Memory B cell (primary cell): ENCODE results near the gene BLZF1.
"Not testable (repeated sequence)": the region's sequence is repeated elsewhere in the genome, so short reads cannot be mapped to it uniquely, and the experiment has no call there.

Experiments used
- ATAC-seq: fragments of 150-1000 bp; cut with Tn5 transposase; 2 replicates; pipeline ENCODE4 v1.10.0; 2021; ENCODE audit warnings: low read depth, mild to moderate bottlenecking, moderate library complexity
- DNase-seq, 2 donors: peaks; one replicate each; pipeline ENCODE4 v3.0.0; 2022; ENCODE audit warnings: low spot score in 2 of 2
- H3K27ac Mint-ChIP-seq: one replicate; pipeline ENCODE4 v1.8.0; 2022; ENCODE audit warnings: mild to moderate bottlenecking, moderate library complexity, mixed read lengths
- H3K27me3 Mint-ChIP-seq: one replicate; pipeline ENCODE4 v1.8.0; 2022; ENCODE audit warnings: mixed read lengths
- H3K36me3 Mint-ChIP-seq: one replicate; pipeline ENCODE4 v1.8.0; 2022; ENCODE audit warnings: mild to moderate bottlenecking, mixed read lengths
- H3K4me1 Mint-ChIP-seq: one replicate; pipeline ENCODE4 v1.8.0; 2022; ENCODE audit warnings: mixed read lengths
- H3K4me3 Mint-ChIP-seq: one replicate; pipeline ENCODE4 v1.8.0; 2022; ENCODE audit warnings: mild to moderate bottlenecking, moderate library complexity, mixed read lengths
- H3K9me3 Mint-ChIP-seq: one replicate; pipeline ENCODE4 v1.8.0; 2022; ENCODE audit warnings: mixed read lengths

The BLZF1 gene

DNA sequence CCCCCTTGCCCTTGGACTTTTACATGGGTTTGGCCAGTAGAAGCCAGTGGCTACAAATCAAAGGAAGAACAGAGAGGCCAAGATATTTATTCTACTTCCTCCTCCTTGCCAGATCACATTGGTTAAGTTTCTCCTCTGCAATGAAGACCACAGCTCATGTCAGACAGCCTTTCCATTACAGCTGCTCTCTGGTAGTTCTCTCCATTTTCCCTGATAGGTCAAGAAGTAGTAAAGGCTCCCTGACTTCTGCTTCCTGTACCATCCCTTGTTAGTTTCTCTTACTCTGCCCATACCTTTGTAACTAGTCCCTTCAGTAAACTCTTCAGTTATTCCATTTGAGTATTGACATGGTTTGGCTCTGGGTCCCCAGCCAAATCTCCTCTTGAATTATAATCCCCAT, 28.2 kb upstream of the BLZF1 start:
- peaks cover 23% of the 10 kb centered on the region for H3K36me3 Mint-ChIP-seq
- no peak overlapping the region for H3K4me3 Mint-ChIP-seq
- ATAC-seq: no peak
- H3K27me3 Mint-ChIP-seq: no peaks in the 10 kb centered on the region
- H3K27ac Mint-ChIP-seq: no peak overlapping the region
- DNase-seq: no peak
- peaks cover 9% of the 10 kb centered on the region for H3K9me3 Mint-ChIP-seq
- H3K4me1 Mint-ChIP-seq: peaks cover 11% of the 10 kb centered on the region

DNA sequence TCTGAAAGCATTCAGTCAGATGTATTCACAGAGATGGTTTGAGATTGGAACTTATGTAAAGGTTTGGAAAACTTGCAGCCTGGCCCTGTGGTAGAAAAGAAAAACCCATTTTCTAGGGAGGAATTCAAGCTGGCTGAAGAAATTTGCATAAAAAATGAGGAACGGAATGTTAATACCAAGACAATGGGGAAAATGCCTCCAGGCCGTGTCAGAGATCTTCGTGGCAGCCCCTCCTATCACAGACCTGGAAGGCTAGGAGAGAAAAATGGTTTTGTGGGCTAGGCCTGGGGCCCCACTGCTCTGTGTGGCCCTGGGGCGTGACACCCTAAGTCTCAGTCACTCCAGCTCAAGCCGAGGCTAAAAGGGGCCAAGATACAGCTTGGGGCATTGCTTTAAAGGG, 27.1 kb upstream of the BLZF1 start:
- H3K36me3 Mint-ChIP-seq: peaks cover 17% of the 10 kb centered on the region
- DNase-seq (no peak), ATAC-seq (no peak)
- peak overlapping the region; percentile 4 for H3K27ac Mint-ChIP-seq
- peaks cover 7% of the 10 kb centered on the region for H3K9me3 Mint-ChIP-seq
- peak overlapping the region; percentile 11 for H3K4me3 Mint-ChIP-seq
- H3K27me3 Mint-ChIP-seq: no peaks in the 10 kb centered on the region
- H3K4me1 Mint-ChIP-seq: peaks cover 11% of the 10 kb centered on the region

DNA sequence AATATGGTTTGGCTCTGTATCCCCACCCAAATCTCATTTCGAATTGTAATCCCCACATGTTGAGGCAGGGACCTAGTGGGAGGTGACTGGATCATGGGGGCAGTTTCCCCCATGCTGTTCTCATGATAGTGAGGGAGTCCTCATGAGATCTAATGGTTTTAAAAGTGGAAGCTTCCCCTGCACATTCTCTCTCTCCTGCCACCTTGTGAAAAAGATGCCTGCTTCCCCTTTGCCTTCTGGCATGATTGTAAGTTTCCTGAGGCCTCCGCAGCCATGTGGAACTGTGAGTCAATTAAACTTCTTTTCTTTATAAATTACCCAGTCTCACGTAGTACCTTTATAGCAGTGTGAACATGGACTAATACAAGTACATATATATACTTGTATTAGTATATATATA, 25.9 kb upstream of the BLZF1 start:
- Mint-ChIP-seq H3K4me1 (peaks cover 11% of the 10 kb centered on the region), H3K36me3 (peaks cover 13% of the 10 kb centered on the region)
- not testable (repeated sequence) for DNase-seq, H3K4me3 Mint-ChIP-seq, ATAC-seq, H3K9me3 Mint-ChIP-seq, H3K27ac Mint-ChIP-seq, H3K27me3 Mint-ChIP-seq

DNA sequence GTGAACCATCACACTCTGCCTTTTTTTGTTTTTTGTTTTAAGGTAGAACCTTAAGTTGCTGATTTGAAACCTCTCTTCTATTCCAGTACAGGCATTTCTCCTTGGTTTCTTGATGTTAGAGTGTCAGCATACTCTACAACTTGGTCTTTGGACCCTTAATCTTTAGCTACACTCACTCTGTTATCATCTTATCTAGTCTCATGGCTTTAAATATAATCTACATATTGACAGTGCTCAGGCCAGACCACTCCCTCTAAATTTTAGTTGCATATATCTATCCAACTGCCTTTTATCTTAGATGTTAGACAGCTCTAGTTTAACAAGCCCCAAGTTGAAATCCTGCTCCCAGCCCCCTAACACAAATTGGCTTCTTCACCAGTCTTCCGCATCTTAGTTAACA, 22.5 kb upstream of the BLZF1 start:
- no peak overlapping the region for H3K27ac Mint-ChIP-seq
- peaks cover 2% of the 10 kb centered on the region for H3K9me3 Mint-ChIP-seq
- no peaks in the 10 kb centered on the region for H3K27me3 Mint-ChIP-seq
- H3K4me3 Mint-ChIP-seq: no peak overlapping the region
- peaks cover 8% of the 10 kb centered on the region for H3K36me3 Mint-ChIP-seq
- DNase-seq: no peak
- no peak for ATAC-seq
- peaks cover 7% of the 10 kb centered on the region for H3K4me1 Mint-ChIP-seq

DNA sequence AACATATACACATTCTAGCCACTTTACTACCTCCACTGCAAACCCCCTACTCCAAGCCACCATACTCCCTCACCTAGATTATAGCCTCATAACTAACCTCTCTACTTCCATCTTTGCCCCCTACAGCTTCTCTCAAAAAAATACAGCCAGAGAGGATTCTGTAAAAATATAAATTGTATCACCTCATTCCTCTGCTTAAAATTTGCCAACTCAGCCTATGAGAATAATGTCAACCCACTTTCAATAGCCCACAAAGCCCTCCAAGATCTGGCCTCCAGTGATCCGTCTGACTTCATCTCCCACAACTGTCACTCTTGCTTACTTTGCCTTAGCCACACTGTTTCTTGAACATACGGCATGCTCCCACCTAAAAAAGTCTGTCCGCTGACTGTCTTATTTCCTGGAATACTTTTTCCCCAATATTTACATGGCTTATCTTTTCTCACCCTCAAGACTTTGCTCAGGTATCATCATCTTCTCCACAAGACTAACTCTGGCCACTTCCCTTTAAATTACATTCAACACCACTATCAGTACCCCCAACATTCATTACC, 21.9 kb upstream of the BLZF1 start:
- Mint-ChIP-seq H3K4me3 (no peak overlapping the region), H3K27ac (no peak overlapping the region), H3K27me3 (no peaks in the 10 kb centered on the region), H3K4me1 (peaks cover 3% of the 10 kb centered on the region), H3K9me3 (no peaks in the 10 kb centered on the region), H3K36me3 (peaks cover 3% of the 10 kb centered on the region)
- ATAC-seq: no peak
- DNase-seq: no peak

DNA sequence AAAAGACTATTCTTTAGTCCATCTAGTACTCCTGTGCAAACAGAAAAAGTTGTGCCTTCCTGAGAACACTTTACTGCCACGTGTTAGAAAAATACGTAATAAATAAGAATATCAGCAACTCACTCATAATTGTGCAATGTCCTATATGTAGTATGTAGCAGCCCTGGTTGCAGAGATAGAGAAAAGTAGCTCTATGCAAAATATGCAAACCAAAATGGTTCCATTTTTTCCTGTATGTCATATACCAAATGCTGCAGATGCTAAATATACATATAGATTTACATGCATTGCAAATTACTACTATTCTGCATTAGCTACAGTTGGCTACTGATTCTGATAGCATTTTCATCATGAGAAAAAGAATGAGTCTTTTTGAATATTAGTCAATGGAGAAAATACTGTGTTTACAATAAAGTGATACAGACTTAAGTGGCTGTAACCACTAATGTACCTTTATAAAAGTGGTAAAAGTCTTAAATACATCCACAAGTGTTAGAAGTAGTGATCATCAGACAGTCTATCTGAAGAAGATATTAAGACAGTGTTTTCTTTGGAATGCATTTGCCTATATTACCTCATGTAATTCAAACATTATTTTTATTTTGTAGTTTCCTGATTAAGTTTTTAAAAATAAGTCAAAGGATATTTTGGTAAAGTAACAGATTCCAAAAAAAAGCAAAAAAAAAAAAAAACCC, 20.2 kb upstream of the BLZF1 start:
- Mint-ChIP-seq H3K9me3 (no peaks in the 10 kb centered on the region), H3K27ac (no peak overlapping the region), H3K4me1 (peaks cover 3% of the 10 kb centered on the region), H3K36me3 (peaks cover 3% of the 10 kb centered on the region), H3K4me3 (no peak overlapping the region), H3K27me3 (no peaks in the 10 kb centered on the region)
- ATAC-seq (no peak), DNase-seq (no peak)

DNA sequence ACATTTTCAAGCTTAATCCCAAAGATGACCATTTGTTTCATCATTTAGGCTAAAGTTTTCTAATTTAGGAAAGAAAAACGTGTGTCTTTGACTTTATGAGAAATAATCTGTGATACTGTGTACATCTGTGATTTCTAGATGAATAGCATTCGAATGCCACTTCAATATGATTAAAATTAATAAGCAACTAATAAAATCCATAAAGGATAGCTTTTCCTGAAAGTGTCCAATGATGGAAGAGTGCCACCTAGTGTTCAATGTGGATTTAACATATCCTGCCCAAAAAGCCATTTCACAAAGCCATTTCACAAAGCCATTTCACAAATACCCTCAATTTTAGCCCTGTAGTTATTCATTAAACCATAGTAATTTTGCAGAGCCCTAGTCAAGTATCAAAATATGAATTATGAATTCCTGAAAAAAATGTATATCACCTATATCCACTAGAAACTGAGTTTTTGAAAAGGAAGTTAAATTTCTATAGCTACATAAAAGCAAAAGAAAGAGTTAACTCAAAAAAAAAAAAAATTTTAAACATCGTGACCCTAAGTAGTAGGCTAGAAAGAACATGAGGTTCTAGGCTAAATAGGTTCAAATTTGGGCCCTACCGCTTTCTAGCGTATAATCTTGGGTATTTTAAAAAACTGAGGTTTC, 19.5 kb upstream of the BLZF1 start:
- no peaks in the 10 kb centered on the region for H3K27me3 Mint-ChIP-seq
- H3K4me3 Mint-ChIP-seq: no peak overlapping the region
- no peak overlapping the region for H3K27ac Mint-ChIP-seq
- peak in 1 of 2 donors; percentile 46 for DNase-seq
- H3K9me3 Mint-ChIP-seq: no peaks in the 10 kb centered on the region
- peaks cover 3% of the 10 kb centered on the region for H3K4me1 Mint-ChIP-seq
- peaks cover 5% of the 10 kb centered on the region for H3K36me3 Mint-ChIP-seq
- ATAC-seq: no peak

DNA sequence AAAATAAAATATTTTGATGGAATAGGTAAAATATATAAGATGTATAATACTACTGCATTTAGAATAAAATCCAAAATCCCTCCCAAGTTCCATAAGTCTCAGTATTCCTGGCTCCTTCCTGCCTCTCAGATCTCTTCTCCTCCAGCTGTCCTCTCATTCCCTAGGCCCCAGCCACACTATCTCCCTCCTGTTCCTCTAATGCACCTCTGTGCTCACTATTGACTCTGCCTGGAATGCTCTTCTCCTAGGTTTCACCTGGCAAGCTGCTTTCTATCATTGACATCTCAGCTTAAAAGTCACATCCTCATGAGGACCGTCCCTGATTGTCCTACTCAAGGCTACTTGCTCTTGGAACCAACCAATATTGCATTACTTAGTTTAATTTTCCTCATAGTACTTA, 7.6 kb upstream of the BLZF1 start:
- DNase-seq: no peak
- Mint-ChIP-seq H3K27me3 (no peaks in the 10 kb centered on the region), H3K36me3 (peaks cover 6% of the 10 kb centered on the region), H3K9me3 (peaks cover 5% of the 10 kb centered on the region), H3K4me3 (no peak overlapping the region), H3K27ac (no peak overlapping the region), H3K4me1 (peaks cover 10% of the 10 kb centered on the region)
- ATAC-seq: no peak

DNA sequence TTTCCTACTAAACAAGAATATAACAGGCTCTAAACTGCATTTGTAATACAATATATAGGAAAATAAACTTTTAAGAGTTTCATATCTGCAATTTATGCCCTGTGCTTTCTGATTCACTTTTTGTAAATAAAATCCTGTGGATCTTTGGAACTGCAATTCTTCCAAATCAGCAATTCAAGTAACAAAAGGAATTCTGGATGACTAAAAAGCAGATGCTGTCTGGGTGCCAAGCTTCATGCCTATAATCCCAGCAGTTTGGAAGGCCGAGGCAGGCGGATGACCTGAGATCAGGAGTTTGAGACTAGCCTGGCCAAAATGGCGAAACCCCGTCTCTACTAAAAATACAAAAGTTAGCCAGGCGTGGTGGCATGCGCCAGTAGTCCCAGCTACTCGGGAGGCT, 6.7 kb upstream of the BLZF1 start:
- Mint-ChIP-seq H3K4me3 (no peak overlapping the region), H3K27me3 (no peaks in the 10 kb centered on the region), H3K27ac (no peak overlapping the region), H3K36me3 (peaks cover 6% of the 10 kb centered on the region), H3K4me1 (peaks cover 10% of the 10 kb centered on the region), H3K9me3 (peaks cover 5% of the 10 kb centered on the region)
- DNase-seq (no peak), ATAC-seq (no peak)

DNA sequence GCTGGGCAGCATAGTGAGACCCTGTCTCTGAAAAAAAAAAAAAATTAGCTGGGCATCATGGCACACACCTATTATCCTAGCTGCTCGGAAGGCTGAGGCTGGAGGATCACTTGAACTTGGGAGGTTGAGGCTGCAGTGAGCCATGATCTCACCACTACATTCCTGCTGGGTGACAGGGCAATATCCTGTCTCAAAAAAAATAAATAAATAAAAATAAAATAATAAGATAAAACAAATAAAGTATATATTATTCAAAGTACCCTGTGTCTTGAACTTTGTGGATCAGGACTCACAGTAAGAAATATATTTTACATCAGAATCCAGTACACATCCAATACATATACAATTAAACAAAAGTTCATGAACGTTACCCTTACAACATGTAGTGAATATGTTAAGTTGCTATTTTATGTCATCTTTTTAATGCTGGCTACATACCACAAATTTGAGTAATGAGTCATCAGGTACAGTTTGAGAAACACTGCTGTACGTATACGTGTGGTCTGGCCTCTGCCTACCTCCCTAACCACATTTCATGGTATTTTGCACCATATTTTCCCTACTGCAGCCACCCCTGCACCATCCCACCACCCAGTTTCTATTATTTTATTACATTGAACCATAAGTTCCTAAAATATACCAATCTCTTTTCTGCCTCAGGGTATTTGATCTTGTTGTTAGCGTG, 4.8 kb upstream of the BLZF1 start:
- H3K4me1 Mint-ChIP-seq: peaks cover 10% of the 10 kb centered on the region
- ATAC-seq (no peak), DNase-seq (no peak)
- peak overlapping the region; percentile 5 for H3K27ac Mint-ChIP-seq
- H3K9me3 Mint-ChIP-seq: peaks cover 5% of the 10 kb centered on the region
- peaks cover 6% of the 10 kb centered on the region for H3K36me3 Mint-ChIP-seq
- H3K4me3 Mint-ChIP-seq: no peak overlapping the region
- no peaks in the 10 kb centered on the region for H3K27me3 Mint-ChIP-seq

DNA sequence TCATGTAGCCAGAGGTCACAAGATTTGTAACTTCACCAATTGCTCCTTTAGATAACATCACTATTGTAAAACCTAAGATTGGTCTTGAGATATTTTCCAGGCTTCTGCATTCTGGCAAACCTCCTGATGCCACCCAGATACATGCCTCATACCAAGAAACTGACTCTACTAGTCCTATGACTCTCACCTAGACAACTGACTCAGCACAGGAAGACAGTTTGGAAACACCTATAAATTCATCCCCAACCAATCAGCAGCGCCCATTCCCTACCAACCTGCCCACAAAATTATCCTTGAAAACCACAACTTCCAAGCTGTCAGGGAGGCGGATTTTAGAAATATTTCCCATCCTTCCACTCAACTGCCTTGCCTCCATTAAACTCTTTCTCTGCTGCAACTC, 3.0 kb upstream of the BLZF1 start:
- ATAC-seq (no peak), DNase-seq (no peak)
- Mint-ChIP-seq H3K27me3 (no peaks in the 10 kb centered on the region), H3K9me3 (peaks cover 5% of the 10 kb centered on the region), H3K4me1 (peaks cover 10% of the 10 kb centered on the region), H3K4me3 (no peak overlapping the region), H3K36me3 (peaks cover 6% of the 10 kb centered on the region), H3K27ac (peak overlapping the region; percentile 40)

DNA sequence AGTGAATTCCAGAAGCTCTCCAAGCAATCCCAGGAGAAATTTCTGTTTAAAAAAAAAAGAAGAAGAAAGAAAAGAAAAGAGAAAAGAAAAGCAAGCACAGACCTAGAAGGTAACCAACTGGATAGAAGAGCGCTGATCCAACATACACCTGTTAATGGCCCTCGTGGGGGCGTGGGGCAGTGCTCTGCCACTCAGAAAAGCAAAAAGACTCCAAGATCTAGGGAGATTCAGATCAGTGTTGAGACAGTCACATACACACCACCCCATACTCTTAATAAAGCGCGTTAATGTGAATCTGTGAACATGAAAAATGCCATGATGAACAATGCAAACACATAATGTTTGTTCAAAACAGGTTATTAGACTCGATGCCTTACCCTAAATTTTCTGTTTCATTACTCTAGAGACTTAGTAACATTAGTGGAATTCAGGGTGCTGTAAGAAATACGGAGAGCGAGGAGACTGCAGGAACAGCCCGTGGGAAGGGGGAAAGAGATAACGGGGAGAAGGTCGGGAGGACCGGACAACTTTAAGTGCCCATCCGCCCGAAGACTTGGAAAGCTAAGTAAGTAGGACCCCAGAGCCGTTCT, 804 bp upstream of the BLZF1 start:
- H3K27me3 Mint-ChIP-seq: no peaks in the 10 kb centered on the region
- no peak overlapping the region for H3K4me3 Mint-ChIP-seq
- H3K36me3 Mint-ChIP-seq: peaks cover 12% of the 10 kb centered on the region
- no peak overlapping the region for H3K27ac Mint-ChIP-seq
- peaks cover 12% of the 10 kb centered on the region for H3K4me1 Mint-ChIP-seq
- ATAC-seq: peak; percentile 0
- no peak for DNase-seq
- peaks cover 5% of the 10 kb centered on the region for H3K9me3 Mint-ChIP-seq

DNA sequence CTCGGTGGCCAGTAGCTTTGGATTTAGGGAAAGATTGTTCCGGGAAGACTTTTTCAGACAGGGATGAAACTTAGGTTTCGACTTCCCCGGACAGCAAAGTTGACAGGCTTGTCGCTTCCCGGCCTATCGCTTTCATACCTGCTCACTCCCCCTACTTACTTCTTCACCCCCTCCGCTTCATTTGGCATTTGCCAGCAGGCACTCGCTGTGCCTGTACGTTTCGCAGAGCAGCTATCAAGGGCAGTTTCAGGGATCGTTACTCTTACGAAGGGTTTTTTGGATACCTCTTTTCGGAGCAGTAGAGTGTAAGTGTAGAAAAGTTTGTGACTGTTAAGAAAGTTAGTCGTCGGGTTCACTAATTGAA, 393 bp downstream of the BLZF1 start:
- no peak overlapping the region for H3K4me3 Mint-ChIP-seq
- H3K4me1 Mint-ChIP-seq: peaks cover 13% of the 10 kb centered on the region
- peaks cover 15% of the 10 kb centered on the region for H3K36me3 Mint-ChIP-seq
- H3K27ac Mint-ChIP-seq: no peak overlapping the region
- ATAC-seq (no peak), DNase-seq (peak; percentile 0 to 22)
- H3K27me3 Mint-ChIP-seq: no peaks in the 10 kb centered on the region
- peaks cover 5% of the 10 kb centered on the region for H3K9me3 Mint-ChIP-seq

DNA sequence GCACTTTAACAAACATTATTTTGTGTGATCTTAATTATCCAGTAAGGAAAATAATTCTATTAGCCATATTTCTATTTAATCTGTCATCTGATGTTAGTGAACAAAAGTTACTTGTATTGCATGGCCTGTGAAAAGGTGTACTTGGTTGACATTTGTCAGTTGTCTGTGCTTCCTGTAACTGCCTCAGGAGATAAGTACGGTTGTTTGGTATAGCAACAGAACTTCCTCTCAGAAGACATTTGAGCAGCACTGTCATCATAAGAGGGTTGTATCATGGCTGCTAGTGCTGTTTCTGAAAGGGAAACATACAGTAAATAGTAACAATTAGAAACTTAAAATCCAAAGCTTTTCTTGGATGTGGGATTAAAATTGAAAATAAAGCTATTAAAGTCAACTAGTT, 3.4 kb downstream of the BLZF1 start:
- no peaks in the 10 kb centered on the region for H3K27me3 Mint-ChIP-seq
- no peak for ATAC-seq

More for the DNA sequence above, 3.4 kb downstream of the BLZF1 start:
- H3K4me1 Mint-ChIP-seq: peaks cover 6% of the 10 kb centered on the region
- H3K27ac Mint-ChIP-seq: no peak overlapping the region
- no peak overlapping the region for H3K4me3 Mint-ChIP-seq
- peaks cover 10% of the 10 kb centered on the region for H3K36me3 Mint-ChIP-seq
- H3K9me3 Mint-ChIP-seq: no peaks in the 10 kb centered on the region
- no peak for DNase-seq
